ENCODE results near the gene IKBKE.

The IKBKE gene

GRCh38 chr1:206500046-206500445 lies 29.8 kb downstream of the IKBKE start:
- no peak for TF ChIP-seq EZH2 (IDR thresholded peaks at IDR 0.05; ENCODE audit: borderline replicate concordance, low read length)
- no peak for TF ChIP-seq CTCF (IDR thresholded peaks at IDR 0.05; ENCODE audit: low read length)
- peaks cover 16% of the 10 kb centered on the region; the same call in 1 of the 2 replicates for H3K36me3 ChIP-seq (ENCODE audit: insufficient read depth, low read length)
- no peaks in the 10 kb centered on the region for H3F3A ChIP-seq (ENCODE audit: insufficient read depth, low read length)
- H3K79me2 ChIP-seq (ENCODE audit: insufficient read depth, low read length) = no peaks in the 10 kb centered on the region
- H3K9ac ChIP-seq (ENCODE audit: low read length) = no peak overlapping the region
- no peak overlapping the region for H3K4me3 ChIP-seq (ENCODE audit: low read depth, low read length, poor library complexity, severe bottlenecking)
- no peaks in the 10 kb centered on the region; the same call in 1 of the 2 replicates for H3K27me3 ChIP-seq (ENCODE audit: insufficient read depth, low read length)
- no peak overlapping the region for H3K27ac ChIP-seq (ENCODE audit: low read depth, low read length, poor library complexity, severe bottlenecking)
- no peaks in the 10 kb centered on the region for H3K9me2 ChIP-seq (ENCODE audit: low read depth, low read length)
- H3K4me1 ChIP-seq (ENCODE audit: insufficient read depth, low read length, severe bottlenecking) = peaks cover 10% of the 10 kb centered on the region
- H3K4me2 ChIP-seq (ENCODE audit: low read length) = no peak overlapping the region
- H3K9me3 ChIP-seq (ENCODE audit: low read length) = no peaks in the 10 kb centered on the region
- no peaks in the 10 kb centered on the region for H4K20me1 ChIP-seq (ENCODE audit: insufficient read depth, low read length)
- H2AFZ ChIP-seq (ENCODE audit: low read length) = no peak overlapping the region

GRCh38 chr1:206501881-206502280 lies 31.6 kb downstream of the IKBKE start:
- no peaks in the 10 kb centered on the region for H3K9me3 ChIP-seq (ENCODE audit: low read length)
- no peaks in the 10 kb centered on the region; the same call in 1 of the 2 replicates for H3K27me3 ChIP-seq (ENCODE audit: insufficient read depth, low read length)
- H3K27ac ChIP-seq (ENCODE audit: low read depth, low read length, poor library complexity, severe bottlenecking) = no peak overlapping the region
- no peak overlapping the region for H2AFZ ChIP-seq (ENCODE audit: low read length)
- no peaks in the 10 kb centered on the region for H3K9me2 ChIP-seq (ENCODE audit: low read depth, low read length)
- no peaks in the 10 kb centered on the region for H3F3A ChIP-seq (ENCODE audit: insufficient read depth, low read length)
- no peaks in the 10 kb centered on the region for H4K20me1 ChIP-seq (ENCODE audit: insufficient read depth, low read length)
- H3K9ac ChIP-seq (ENCODE audit: low read length) = no peak overlapping the region
- H3K4me2 ChIP-seq (ENCODE audit: low read length) = no peak overlapping the region
- H3K79me2 ChIP-seq (ENCODE audit: insufficient read depth, low read length) = no peaks in the 10 kb centered on the region
- H3K4me1 ChIP-seq (ENCODE audit: insufficient read depth, low read length, severe bottlenecking) = peaks cover 3% of the 10 kb centered on the region
- H3K4me3 ChIP-seq (ENCODE audit: low read depth, low read length, poor library complexity, severe bottlenecking) = no peak overlapping the region
- H3K36me3 ChIP-seq (ENCODE audit: insufficient read depth, low read length) = peaks cover 6% of the 10 kb centered on the region; the same call in 1 of the 2 replicates
- TF ChIP-seq CTCF (IDR thresholded peaks at IDR 0.05; ENCODE audit: low read length) (no peak), EZH2 (IDR thresholded peaks at IDR 0.05; ENCODE audit: borderline replicate concordance, low read length) (no peak)

GRCh38 chr1:206502403-206502802 lies 32.1 kb downstream of the IKBKE start:
- no peak for TF ChIP-seq CTCF (IDR thresholded peaks at IDR 0.05; ENCODE audit: low read length)
- no peak for TF ChIP-seq EZH2 (IDR thresholded peaks at IDR 0.05; ENCODE audit: borderline replicate concordance, low read length)

More at GRCh38 chr1:206502403-206502802, 32.1 kb downstream of the IKBKE start:
- Histone ChIP-seq H4K20me1 (ENCODE audit: insufficient read depth, low read length) (no peaks in the 10 kb centered on the region), H3K79me2 (ENCODE audit: insufficient read depth, low read length) (no peaks in the 10 kb centered on the region), H3K4me3 (ENCODE audit: low read depth, low read length, poor library complexity, severe bottlenecking) (no peak overlapping the region), H3F3A (ENCODE audit: insufficient read depth, low read length) (no peaks in the 10 kb centered on the region), H3K9me2 (ENCODE audit: low read depth, low read length) (no peaks in the 10 kb centered on the region), H3K9me3 (ENCODE audit: low read length) (no peaks in the 10 kb centered on the region), H3K4me1 (ENCODE audit: insufficient read depth, low read length, severe bottlenecking) (peaks cover 8% of the 10 kb centered on the region), H2AFZ (ENCODE audit: low read length) (no peak overlapping the region), H3K9ac (ENCODE audit: low read length) (no peak overlapping the region), H3K27me3 (ENCODE audit: insufficient read depth, low read length) (no peaks in the 10 kb centered on the region; the same call in 1 of the 2 replicates), H3K36me3 (ENCODE audit: insufficient read depth, low read length) (peaks cover 6% of the 10 kb centered on the region; the same call in 1 of the 2 replicates), H3K27ac (ENCODE audit: low read depth, low read length, poor library complexity, severe bottlenecking) (no peak overlapping the region), H3K4me2 (ENCODE audit: low read length) (no peak overlapping the region)
